Breast epithelium (tissue), 4 donors: ENCODE data around the gene RIOX2. TPM values are rescaled to one million over a fixed set of nuclear protein-coding genes. Genes with fewer than 3 reads are reported as not detected.

Experiments used
- DNase-seq, 2 donors: peaks; one replicate each; pipeline ENCODE4 v3.0.0-alpha.2; 2019; ENCODE audit warnings: low spot score in 2 of 2
- H3K27ac ChIP-seq, 2 donors: fragments of 200-600 bp; sonication (generic) in 1 of 2; one replicate each; pipeline ENCODE4 v1.5.1; 2016 to 2019; ENCODE audit warnings: mild to moderate bottlenecking in 1 of 2
- H3K27me3 ChIP-seq, 2 donors: fragments of 200-600 bp; sonication (generic) in 1 of 2; one replicate each; pipeline versions ENCODE4 v1.5.1 to v1.6.0; 2017 to 2019; ENCODE audit warnings: control low read depth in 1 of 2, mild to moderate bottlenecking in 1 of 2
- H3K36me3 ChIP-seq: fragments of 200-600 bp; one replicate; pipeline ENCODE4 v1.5.1; 2019
- H3K4me1 ChIP-seq, 2 donors: fragments of 200-600 bp; sonication (generic); one replicate each; pipeline ENCODE4 v1.5.1; 2016 to 2019; ENCODE audit warnings: control low read depth in 1 of 2
- H3K4me3 ChIP-seq, 3 donors: fragments of 200-600 bp; sonication (generic); 1 replicate in 2 of 3; 2 replicates in 1 of 3; pipeline ENCODE4 v1.5.1; 2016 to 2019; ENCODE audit warnings: mild to moderate bottlenecking in 3 of 3, moderate library complexity in 2 of 3
- H3K9me3 ChIP-seq, 2 donors: fragments of 200-600 bp; sonication (generic) in 1 of 2; one replicate each; pipeline ENCODE4 v1.5.1; 2016 to 2019; ENCODE audit warnings: control low read depth in 1 of 2
- POLR2A ChIP-seq: fragments of 450-650 bp; IDR thresholded peaks from one replicate; pipeline ENCODE4 v1.6.1; 2016; ENCODE audit warnings: antibody characterized with exemption, mild to moderate bottlenecking, moderate library complexity
- POLR2AphosphoS5 ChIP-seq, 3 donors: sonication (generic); formaldehyde crosslinking; IDR thresholded peaks; one replicate each; pipeline ENCODE4 v1.6.1; 2017; ENCODE audit warnings: antibody characterized with exemption in 3 of 3
- intact Hi-C: fragments of 100-400 bp; cut with DNase I; formaldehyde crosslinking; loops from one replicate; pipeline ENCODE4 v1.15.1; 2023; ENCODE audit warnings: low total_unique reads
- total RNA-seq, 3 donors: library from RNA; depleted of rRNA; stranded (reverse); fragments of >200 nt; gene quantifications; one replicate each; pipeline ENCODE4 v1.1.0, GENCODE V29; 2016
- TF ChIP-seq, protein P1 (sequence below), 3 donors: fragments of 450-650 bp; IDR thresholded peaks; one replicate each; pipeline ENCODE4 v1.5.1; 2016 to 2017; ENCODE audit warnings: antibody characterized with exemption in 3 of 3, mild to moderate bottlenecking in 3 of 3, moderate library complexity in 3 of 3

RIOX2 gene
- total RNA-seq, 3 donors from 2014 or later = 22.9 to 32.4 (median 28.5) TPM

DNA sequence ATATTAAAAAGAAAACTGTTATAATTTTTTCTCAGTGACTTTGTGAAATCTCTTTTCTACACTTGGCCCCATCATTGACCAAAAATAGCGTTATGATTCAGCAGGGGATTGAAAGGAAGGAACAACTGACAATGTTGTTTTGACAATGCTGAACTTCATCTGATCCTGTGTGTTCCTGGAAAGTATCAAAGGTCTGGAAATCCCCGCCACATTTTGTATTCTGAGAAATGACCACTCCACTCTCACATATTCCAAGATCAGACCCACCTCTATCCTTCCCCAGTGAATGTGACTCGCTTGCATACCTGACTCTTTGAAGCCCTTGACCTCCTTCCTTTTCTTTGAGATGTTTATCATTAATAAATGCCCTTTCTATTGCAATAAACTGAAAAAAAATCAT is 9.7 kb upstream of the RIOX2 start:
- Histone ChIP-seq H3K27ac (no peak overlapping the region), H3K36me3 (no peaks in the 10 kb centered on the region), H3K27me3 (no peaks in the 10 kb centered on the region), H3K9me3 (no peaks in the 10 kb centered on the region), H3K4me1 (no peaks in the 10 kb centered on the region), H3K4me3 (no peak overlapping the region)
- DNase-seq = no peak
- intact Hi-C loops = no loop called here
- TF ChIP-seq POLR2A (no peak), POLR2AphosphoS5 (IDR thresholded peaks at IDR 0.05) (no peak)
- TF ChIP-seq, protein P1, sequence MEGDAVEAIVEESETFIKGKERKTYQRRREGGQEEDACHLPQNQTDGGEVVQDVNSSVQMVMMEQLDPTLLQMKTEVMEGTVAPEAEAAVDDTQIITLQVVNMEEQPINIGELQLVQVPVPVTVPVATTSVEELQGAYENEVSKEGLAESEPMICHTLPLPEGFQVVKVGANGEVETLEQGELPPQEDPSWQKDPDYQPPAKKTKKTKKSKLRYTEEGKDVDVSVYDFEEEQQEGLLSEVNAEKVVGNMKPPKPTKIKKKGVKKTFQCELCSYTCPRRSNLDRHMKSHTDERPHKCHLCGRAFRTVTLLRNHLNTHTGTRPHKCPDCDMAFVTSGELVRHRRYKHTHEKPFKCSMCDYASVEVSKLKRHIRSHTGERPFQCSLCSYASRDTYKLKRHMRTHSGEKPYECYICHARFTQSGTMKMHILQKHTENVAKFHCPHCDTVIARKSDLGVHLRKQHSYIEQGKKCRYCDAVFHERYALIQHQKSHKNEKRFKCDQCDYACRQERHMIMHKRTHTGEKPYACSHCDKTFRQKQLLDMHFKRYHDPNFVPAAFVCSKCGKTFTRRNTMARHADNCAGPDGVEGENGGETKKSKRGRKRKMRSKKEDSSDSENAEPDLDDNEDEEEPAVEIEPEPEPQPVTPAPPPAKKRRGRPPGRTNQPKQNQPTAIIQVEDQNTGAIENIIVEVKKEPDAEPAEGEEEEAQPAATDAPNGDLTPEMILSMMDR (IDR thresholded peaks at IDR 0.05) = no peak

DNA sequence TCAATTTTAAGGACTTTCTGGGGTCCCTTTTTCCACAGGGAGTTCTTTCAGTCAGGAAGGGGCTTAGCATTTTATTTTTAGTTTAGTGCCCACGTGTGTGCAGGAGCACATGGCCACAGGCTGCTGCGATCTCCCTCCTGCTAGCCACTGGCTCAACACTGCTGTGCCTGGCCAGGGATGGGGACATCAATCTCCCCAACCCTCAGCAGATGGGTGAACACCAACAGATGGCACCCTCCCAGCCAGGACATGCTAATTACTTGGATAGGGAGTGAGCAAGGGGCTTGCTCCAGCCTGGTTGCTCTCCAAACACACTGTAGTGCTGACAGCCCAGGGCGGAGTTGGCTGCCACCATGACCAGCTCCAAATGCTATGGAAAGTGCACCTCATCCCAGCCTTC is 7.4 kb upstream of the RIOX2 start:
- DNase-seq = no peak
- no peaks in the 10 kb centered on the region for H3K27me3 ChIP-seq
- intact Hi-C loops = no loop called here

DNA sequence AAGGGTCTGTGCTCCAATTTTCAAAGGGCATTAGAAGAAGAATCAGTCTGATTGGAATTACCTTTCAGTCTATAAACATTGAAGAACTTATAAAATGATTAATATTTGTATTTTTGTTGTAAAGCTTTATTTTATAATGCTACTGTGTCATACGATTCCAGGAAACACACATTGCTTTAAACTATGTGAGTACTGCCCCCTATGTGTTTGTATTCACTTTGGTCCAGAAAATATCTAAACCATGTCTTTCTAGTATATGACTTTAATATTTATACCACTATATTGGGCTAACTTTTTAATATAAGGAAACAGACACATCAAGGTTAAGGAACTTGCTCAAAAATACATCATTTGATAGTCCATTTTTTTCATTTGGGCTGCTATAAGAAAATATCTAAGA is 3.2 kb upstream of the RIOX2 start:
- TF ChIP-seq, protein P1 (IDR thresholded peaks at IDR 0.05) = no peak
- no peak for TF ChIP-seq POLR2A
- no peak for TF ChIP-seq POLR2AphosphoS5 (IDR thresholded peaks at IDR 0.05)
- H3K4me3 ChIP-seq = no peak overlapping the region
- intact Hi-C loops = no loop called here

More for the DNA sequence above, 7.4 kb upstream of the RIOX2 start:
- TF ChIP-seq POLR2AphosphoS5 (IDR thresholded peaks at IDR 0.05) (no peak), POLR2A (no peak)
- TF ChIP-seq, protein P1 (IDR thresholded peaks at IDR 0.05) = no peak
- no peak overlapping the region for H3K4me3 ChIP-seq
- H3K36me3 ChIP-seq = no peaks in the 10 kb centered on the region
- H3K27ac ChIP-seq = no peak overlapping the region
- H3K4me1 ChIP-seq = no peaks in the 10 kb centered on the region
- no peaks in the 10 kb centered on the region for H3K9me3 ChIP-seq

GRCh38 chr3:97974996-97975395 is 2.8 kb upstream of the RIOX2 start:
- H3K27me3 ChIP-seq = no peaks in the 10 kb centered on the region

More for the DNA sequence above, 3.2 kb upstream of the RIOX2 start:
- Histone ChIP-seq H3K27me3 (no peaks in the 10 kb centered on the region), H3K4me1 (peaks cover 2 to 5% of the 10 kb centered on the region in 2 donors), H3K36me3 (no peaks in the 10 kb centered on the region), H3K9me3 (no peaks in the 10 kb centered on the region), H3K27ac (no peak overlapping the region)
- DNase-seq = no peak

DNA sequence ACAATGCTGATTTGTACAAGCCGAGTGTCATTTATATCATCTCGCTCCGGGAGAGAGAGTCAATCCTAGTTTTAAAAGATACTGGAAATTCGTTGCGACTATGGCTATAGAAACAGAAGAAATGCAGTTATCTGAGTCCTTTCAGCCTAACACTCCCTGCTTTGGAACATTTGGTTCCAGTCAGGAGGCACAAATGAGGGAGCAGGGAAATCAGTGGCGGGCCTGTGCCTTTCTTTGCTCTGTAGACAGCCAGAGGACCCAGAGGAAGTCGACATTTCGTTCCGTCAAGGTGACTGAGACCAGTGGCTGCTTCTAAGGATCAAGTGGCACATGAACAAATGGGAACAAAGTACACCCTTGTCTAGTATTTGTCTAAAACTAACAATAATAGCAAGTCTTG is 745 bp upstream of the RIOX2 start:
- no peak for DNase-seq
- no peaks in the 10 kb centered on the region for H3K36me3 ChIP-seq
- H3K4me1 ChIP-seq = peaks cover 2 to 5% of the 10 kb centered on the region in 2 donors
- H3K27ac ChIP-seq = no peak overlapping the region
- H3K9me3 ChIP-seq = no peaks in the 10 kb centered on the region
- H3K27me3 ChIP-seq = no peaks in the 10 kb centered on the region
- intact Hi-C loops = no loop called here
- TF ChIP-seq POLR2AphosphoS5 (IDR thresholded peaks at IDR 0.05) = no peak
- no peak for TF ChIP-seq POLR2A
- TF ChIP-seq, protein P1 (IDR thresholded peaks at IDR 0.05) = no peak
- peak overlapping the region; percentile 69 to 95 (median 82) for H3K4me3 ChIP-seq

More at GRCh38 chr3:97974996-97975395, 2.8 kb upstream of the RIOX2 start:
- no peak for DNase-seq
- Histone ChIP-seq H3K36me3 (no peaks in the 10 kb centered on the region), H3K9me3 (no peaks in the 10 kb centered on the region), H3K4me1 (peaks cover 2 to 5% of the 10 kb centered on the region in 2 donors), H3K4me3 (no peak overlapping the region), H3K27ac (no peak overlapping the region)
- no peak for TF ChIP-seq POLR2A
- intact Hi-C loops = no loop called here
